ENCODE results near the gene FAM78A. TPM values are rescaled to one million over a fixed set of nuclear protein-coding genes. Genes with fewer than 3 reads are reported as not detected.

The FAM78A gene
- polyA plus RNA-seq, 3 donors: 6.4 to 40.6 (median 7.2) TPM

- Histone ChIP-seq H3K4me1 (ENCODE audit: control insufficient read depth in 1 of 2, insufficient read depth in 2 of 2, low read length in 2 of 2) (peaks cover under 1 to 2% of the 10 kb centered on the region in 2 donors), H3K9me3 (replicated peaks in 1 of 2; ENCODE audit: control insufficient read depth in 1 of 2, insufficient read depth in 1 of 2, low read length in 2 of 2) (no peaks in the 10 kb centered on the region), H3K36me3 (replicated peaks in 1 of 2; ENCODE audit: control insufficient read depth in 1 of 2, insufficient read depth in 2 of 2, low read length in 2 of 2) (peaks cover 23 to 58% of the 10 kb centered on the region in 2 donors), H3K4me3 (replicated peaks in 1 of 3; ENCODE audit: low read depth in 2 of 3, low read length in 3 of 3) (no peak overlapping the region), H2AFZ (ENCODE audit: insufficient read depth, low read depth, low read length, poor library complexity, severe bottlenecking) (no peak overlapping the region), H3K79me2 (ENCODE audit: insufficient read depth, low read length) (peaks cover under 1% of the 10 kb centered on the region), H3K4me2 (replicated peaks; ENCODE audit: extremely low read depth, low read length, poor library complexity, severe bottlenecking) (no peak overlapping the region), H3K9ac (ENCODE audit: insufficient read depth, low read length, poor library complexity, severe bottlenecking) (no peak overlapping the region), H3K27ac (ENCODE audit: low read depth in 1 of 2, low read length in 2 of 2) (no peak overlapping the region), H3K27me3 (ENCODE audit: control insufficient read depth in 2 of 2, insufficient read depth in 2 of 2, low read length in 2 of 2) (no peaks in the 10 kb centered on the region), H4K20me1 (ENCODE audit: insufficient read depth, low read length) (no peaks in the 10 kb centered on the region)
- no CpG with 5 or more reads among the region's 2 CpGs for WGBS (ENCODE audit: insufficient coverage)
- intact Hi-C loops (cut with micrococcal nuclease): no loop called here
- no peak for TF ChIP-seq CTCF (IDR thresholded peaks at IDR 0.05)
- H3K9me3 Mint-ChIP-seq: no peaks in the 10 kb centered on the region
- H3K27ac Mint-ChIP-seq: peak overlapping the region in 1 of 7 donors; percentile 13
- no peaks in the 10 kb centered on the region for H3K27me3 Mint-ChIP-seq (ENCODE audit: low read depth in 3 of 3)
- DNase-seq: no peak
- peaks cover 42 to 64% of the 10 kb centered on the region in 2 donors for H3K36me3 Mint-ChIP-seq
- no peak overlapping the region for H3K4me3 Mint-ChIP-seq
- peaks cover 12% of the 10 kb centered on the region for H3K4me1 Mint-ChIP-seq
Measured at GRCh38 chr9:131220485-131220884, 55.8 kb downstream of the FAM78A start.

GRCh38 chr9:131218370-131218769 lies 57.9 kb downstream of the FAM78A start:
- no peak overlapping the region for H3K9ac ChIP-seq (ENCODE audit: insufficient read depth, low read length, poor library complexity, severe bottlenecking)
- H3K4me1 ChIP-seq (ENCODE audit: control insufficient read depth in 1 of 2, insufficient read depth in 2 of 2, low read length in 2 of 2): no peaks in the 10 kb centered on the region
- H3K36me3 Mint-ChIP-seq: peaks cover 47 to 72% of the 10 kb centered on the region in 2 donors
- H3K4me2 ChIP-seq (replicated peaks; ENCODE audit: extremely low read depth, low read length, poor library complexity, severe bottlenecking): no peak overlapping the region
- H3K4me3 ChIP-seq (replicated peaks in 1 of 3; ENCODE audit: low read depth in 2 of 3, low read length in 3 of 3): no peak overlapping the region
- H4K20me1 ChIP-seq (ENCODE audit: insufficient read depth, low read length): no peaks in the 10 kb centered on the region
- no peaks in the 10 kb centered on the region for H3K9me3 Mint-ChIP-seq
- H3K27me3 Mint-ChIP-seq (ENCODE audit: low read depth in 3 of 3): peaks cover 0 to 3% (median 0%) of the 10 kb centered on the region in 3 donors
- no peaks in the 10 kb centered on the region for H3K27me3 ChIP-seq (ENCODE audit: control insufficient read depth in 2 of 2, insufficient read depth in 2 of 2, low read length in 2 of 2)
- no peak overlapping the region for H2AFZ ChIP-seq (ENCODE audit: insufficient read depth, low read depth, low read length, poor library complexity, severe bottlenecking)
- peaks cover 6% of the 10 kb centered on the region for H3K4me1 Mint-ChIP-seq
- no peak overlapping the region for H3K27ac ChIP-seq (ENCODE audit: low read depth in 1 of 2, low read length in 2 of 2)
- TF ChIP-seq CTCF (IDR thresholded peaks at IDR 0.05): no peak
- no peak for DNase-seq
- intact Hi-C loops (cut with micrococcal nuclease): no loop called here
- no peak overlapping the region for H3K4me3 Mint-ChIP-seq
- no peaks in the 10 kb centered on the region for H3K9me3 ChIP-seq (replicated peaks in 1 of 2; ENCODE audit: control insufficient read depth in 1 of 2, insufficient read depth in 1 of 2, low read length in 2 of 2)
- peak overlapping the region in 1 of 7 donors; percentile 34 for H3K27ac Mint-ChIP-seq
- no peaks in the 10 kb centered on the region for H3K79me2 ChIP-seq (ENCODE audit: insufficient read depth, low read length)
- 70% methylated on average over 3 of the region's 5 CpGs for WGBS (ENCODE audit: insufficient coverage)
- H3K36me3 ChIP-seq (replicated peaks in 1 of 2; ENCODE audit: control insufficient read depth in 1 of 2, insufficient read depth in 2 of 2, low read length in 2 of 2): peaks cover 23 to 75% of the 10 kb centered on the region in 2 donors
